ENCODE results near the gene PHC1. TPM values are rescaled to one million over a fixed set of nuclear protein-coding genes. Genes with fewer than 3 reads are reported as not detected.
"Not testable (repeated sequence)": the region's sequence is repeated elsewhere in the genome, so short reads cannot be mapped to it uniquely, and the experiment has no call there.

PHC1 gene
- 10 to 100 TPM; 39.2 to 45.9 (median 40.5) TPM for total RNA-seq

- peak within 1 kb of the TSS; percentile 89 to 95 for H3K27ac ChIP-seq
- H3K36me3 ChIP-seq; H3K4me1 ChIP-seq; H3K27me3 ChIP-seq; intact Hi-C loops (cut with DNase I; ENCODE audit: low total_unique reads); H3K9me3 ChIP-seq: not testable (repeated sequence)
- peak within 1 kb of the TSS; percentile 73 to 78 (median 74) for H3K4me3 ChIP-seq
- DNase-seq (ENCODE audit: low spot score in 2 of 2): peak; percentile 53 to 58
- TF ChIP-seq POLR2AphosphoS5 (IDR thresholded peaks at IDR 0.05): peak; percentile 16 to 45 (median 18)
- peak in 1 of 3 donors; percentile 62 for TF ChIP-seq CTCF (IDR thresholded peaks at IDR 0.05)
Measured at GRCh38 chr12:8914033-8914715, at the start of gene PHC1. Gene PHC1, plus strand, starts transcription at chr12:8914509. Its CDS starts 3,169 bp downstream, at chr12:8917678.

- TF ChIP-seq POLR2AphosphoS5 (IDR thresholded peaks at IDR 0.05): no peak
- TF ChIP-seq POLR2A (IDR thresholded peaks at IDR 0.05): no peak
- no peak for TF ChIP-seq CTCF (IDR thresholded peaks at IDR 0.05)
Measured at GRCh38 chr12:8866429-8866828, 47.9 kb upstream of the PHC1 start.

GRCh38 chr12:8867009-8867408 is 47.3 kb upstream of the PHC1 start:
- Histone ChIP-seq H3K36me3 (no peaks in the 10 kb centered on the region), H3K27me3 (no peaks in the 10 kb centered on the region), H3K4me1 (no peaks in the 10 kb centered on the region), H3K27ac (no peak overlapping the region), H3K9me3 (no peaks in the 10 kb centered on the region), H3K4me3 (no peak overlapping the region)
- intact Hi-C loops (cut with DNase I; ENCODE audit: low total_unique reads): no loop called here
- TF ChIP-seq CTCF (IDR thresholded peaks at IDR 0.05): no peak
- no peak for TF ChIP-seq POLR2A (IDR thresholded peaks at IDR 0.05)
- no peak for TF ChIP-seq POLR2AphosphoS5 (IDR thresholded peaks at IDR 0.05)
- DNase-seq (ENCODE audit: low spot score in 2 of 2): no peak

More at GRCh38 chr12:8866429-8866828, 47.9 kb upstream of the PHC1 start:
- Histone ChIP-seq H3K36me3 (no peaks in the 10 kb centered on the region), H3K27ac (no peak overlapping the region), H3K4me1 (no peaks in the 10 kb centered on the region), H3K9me3 (no peaks in the 10 kb centered on the region), H3K4me3 (no peak overlapping the region), H3K27me3 (no peaks in the 10 kb centered on the region)
- intact Hi-C loops (cut with DNase I; ENCODE audit: low total_unique reads): no loop called here
- no peak for DNase-seq (ENCODE audit: low spot score in 2 of 2)

GRCh38 chr12:8867786-8868185 is 46.5 kb upstream of the PHC1 start:
- H3K4me3 ChIP-seq: no peak overlapping the region
- no peaks in the 10 kb centered on the region for H3K4me1 ChIP-seq
- DNase-seq (ENCODE audit: low spot score in 2 of 2): no peak
- TF ChIP-seq POLR2A (IDR thresholded peaks at IDR 0.05) (no peak), POLR2AphosphoS5 (IDR thresholded peaks at IDR 0.05) (no peak), CTCF (IDR thresholded peaks at IDR 0.05) (no peak)
- H3K27me3 ChIP-seq: no peaks in the 10 kb centered on the region
- no peak overlapping the region for H3K27ac ChIP-seq
- intact Hi-C loops (cut with DNase I; ENCODE audit: low total_unique reads): no loop called here
- H3K36me3 ChIP-seq: no peaks in the 10 kb centered on the region
- no peaks in the 10 kb centered on the region for H3K9me3 ChIP-seq

- Histone ChIP-seq H3K4me3 (no peak overlapping the region), H3K27me3 (no peaks in the 10 kb centered on the region), H3K27ac (no peak overlapping the region), H3K4me1 (no peaks in the 10 kb centered on the region), H3K9me3 (no peaks in the 10 kb centered on the region), H3K36me3 (no peaks in the 10 kb centered on the region)
- DNase-seq (ENCODE audit: low spot score in 2 of 2): no peak
- no peak for TF ChIP-seq POLR2AphosphoS5 (IDR thresholded peaks at IDR 0.05)
- no peak for TF ChIP-seq POLR2A (IDR thresholded peaks at IDR 0.05)
- no peak for TF ChIP-seq CTCF (IDR thresholded peaks at IDR 0.05)
- intact Hi-C loops (cut with DNase I; ENCODE audit: low total_unique reads): no loop called here
Measured at GRCh38 chr12:8870586-8870985, 43.7 kb upstream of the PHC1 start.
